Left forelimb (tissue), 1 donor: Measurements from ENCODE around the gene MAPRE3.
A peak's percentile ranks its signal among the peaks of the same experiment; 100 is the strongest.
"Not testable (repeated sequence)": the region's sequence is repeated elsewhere in the genome, so short reads cannot be mapped to it uniquely, and the experiment has no call there.

Experiments
- DNase-seq: peaks from one replicate; pipeline ENCODE4 v3.0.0-alpha.2; 2018; ENCODE audit warnings: low spot score

Gene MAPRE3

DNA sequence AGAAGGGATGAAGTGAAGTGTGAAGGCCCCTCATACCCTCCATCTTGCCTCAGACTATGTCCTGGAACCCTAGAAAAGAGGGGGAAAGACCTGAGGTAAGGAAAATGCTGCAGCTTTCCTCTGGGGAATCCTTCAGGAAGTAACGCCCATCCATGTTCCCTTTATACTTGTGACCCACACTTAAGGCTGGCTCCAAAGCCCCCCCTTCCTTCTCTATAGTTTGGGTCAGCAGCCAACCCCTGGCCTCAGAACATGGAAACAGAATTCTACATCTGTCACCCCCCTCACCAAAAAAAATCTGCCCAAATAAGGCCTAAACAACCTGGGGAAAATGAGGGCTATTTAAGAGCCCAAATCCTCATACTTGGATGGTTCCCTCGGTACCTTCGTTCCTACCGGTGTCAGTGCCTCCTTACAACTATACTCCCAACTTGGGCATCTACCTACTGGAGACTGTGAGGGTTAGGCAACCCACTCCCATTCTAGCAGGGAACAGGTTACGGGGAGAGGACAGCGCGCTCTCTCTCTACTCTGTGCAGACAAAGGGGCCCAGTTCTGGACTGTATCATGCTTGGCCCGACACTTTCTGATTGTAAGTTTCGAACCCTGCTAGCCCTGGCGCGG lies 100.3 kb downstream of the MAPRE3 start:
- no peak for DNase-seq

- DNase-seq = peak; percentile 95
Measured at GRCh38 chr2:27071277-27071989, 101.0 kb downstream of the MAPRE3 start, which contains the start of gene OST4. Gene OST4 (minus strand): TSS chr2:27071654.

- peak; percentile 90 for DNase-seq
Measured at GRCh38 chr2:27071990-27072830, 101.8 kb downstream of the MAPRE3 start.

- DNase-seq = no peak
Measured at GRCh38 chr2:27072920-27073319, 102.5 kb downstream of the MAPRE3 start.

- DNase-seq = no peak
Measured at GRCh38 chr2:27073782-27074181, 103.3 kb downstream of the MAPRE3 start.

DNA sequence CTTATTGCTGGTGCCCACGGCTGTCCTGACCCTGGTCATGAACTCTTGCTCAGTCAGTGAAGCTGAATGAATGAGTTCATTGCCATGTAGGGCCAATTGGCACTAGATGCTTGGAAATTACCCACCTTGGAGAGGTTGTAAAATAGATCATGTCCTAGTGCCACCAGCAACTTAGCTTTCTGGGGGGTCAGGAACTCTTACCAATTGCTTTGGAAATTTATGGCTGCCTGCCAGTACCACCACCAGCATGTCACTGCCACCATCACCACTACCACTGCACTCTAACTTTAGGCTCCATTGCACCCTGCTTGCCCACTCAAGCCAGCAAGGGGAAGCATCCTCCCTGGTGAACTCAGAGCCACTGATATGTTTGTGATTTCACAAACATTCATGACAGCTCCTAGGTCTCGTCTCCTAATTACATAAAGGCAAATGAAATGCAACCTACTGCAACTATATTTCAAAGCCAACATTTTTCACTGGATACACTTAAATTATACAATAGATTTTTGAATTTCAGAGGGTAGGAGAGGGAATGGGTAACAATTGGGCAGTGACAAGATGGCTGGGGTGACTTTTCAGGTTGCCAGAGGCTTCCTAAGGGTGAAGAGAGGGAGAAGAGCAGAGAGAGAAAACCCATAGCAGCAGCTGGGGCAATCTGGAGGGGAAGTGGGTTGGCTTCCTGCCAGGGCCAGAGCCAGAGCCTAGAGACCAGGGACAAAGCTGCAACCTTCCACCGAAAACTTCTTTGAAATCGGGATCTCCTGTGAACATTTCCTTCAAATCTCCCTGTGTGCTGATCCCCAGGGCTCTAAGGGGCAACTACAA lies 104.5 kb downstream of the MAPRE3 start:
- no peak for DNase-seq

- DNase-seq = not testable (repeated sequence)
Measured at GRCh38 chr2:27075566-27075871, 105.1 kb downstream of the MAPRE3 start.

DNA sequence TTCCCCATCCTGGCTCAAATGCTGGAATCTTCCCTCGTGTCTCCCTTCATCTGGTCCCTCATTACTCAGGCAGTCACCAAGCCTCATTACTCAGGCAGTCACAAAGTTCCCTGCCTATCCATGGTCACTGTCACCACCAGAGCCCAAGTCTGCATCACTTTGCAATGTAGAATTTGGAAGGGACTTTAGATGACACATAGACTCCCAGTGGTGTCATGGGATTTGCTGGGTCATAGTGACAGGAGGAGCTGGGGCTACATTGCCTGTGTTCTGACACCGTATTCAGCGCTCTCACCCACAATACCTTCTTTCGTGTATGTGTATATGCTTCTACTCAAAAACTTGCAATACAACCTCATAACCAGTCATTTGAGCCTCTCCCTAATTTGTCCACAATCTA lies 105.9 kb downstream of the MAPRE3 start:
- DNase-seq = no peak
